Umbilical cord (tissue), 2 donors: Measurements from ENCODE around the gene DCAF12. TPM values are rescaled to one million over a fixed set of nuclear protein-coding genes. Genes with fewer than 3 reads are reported as not detected.
"Not testable (repeated sequence)": the region's sequence is repeated elsewhere in the genome, so short reads cannot be mapped to it uniquely, and the experiment has no call there.

Experiments used
- DNase-seq: peaks from one replicate; pipeline ENCODE4 v3.0.0-alpha.2; 2015; ENCODE audit warnings: low spot score
- total RNA-seq: library from RNA; depleted of rRNA; stranded (reverse); fragments of >200 nt; gene quantifications from one replicate; pipeline ENCODE4 v1.2.3, GENCODE V29; 2014; ENCODE audit warnings: low replicate concordance; ENCODE audit not compliant: insufficient read depth

Gene DCAF12
- total RNA-seq = 31.8 TPM

DNA sequence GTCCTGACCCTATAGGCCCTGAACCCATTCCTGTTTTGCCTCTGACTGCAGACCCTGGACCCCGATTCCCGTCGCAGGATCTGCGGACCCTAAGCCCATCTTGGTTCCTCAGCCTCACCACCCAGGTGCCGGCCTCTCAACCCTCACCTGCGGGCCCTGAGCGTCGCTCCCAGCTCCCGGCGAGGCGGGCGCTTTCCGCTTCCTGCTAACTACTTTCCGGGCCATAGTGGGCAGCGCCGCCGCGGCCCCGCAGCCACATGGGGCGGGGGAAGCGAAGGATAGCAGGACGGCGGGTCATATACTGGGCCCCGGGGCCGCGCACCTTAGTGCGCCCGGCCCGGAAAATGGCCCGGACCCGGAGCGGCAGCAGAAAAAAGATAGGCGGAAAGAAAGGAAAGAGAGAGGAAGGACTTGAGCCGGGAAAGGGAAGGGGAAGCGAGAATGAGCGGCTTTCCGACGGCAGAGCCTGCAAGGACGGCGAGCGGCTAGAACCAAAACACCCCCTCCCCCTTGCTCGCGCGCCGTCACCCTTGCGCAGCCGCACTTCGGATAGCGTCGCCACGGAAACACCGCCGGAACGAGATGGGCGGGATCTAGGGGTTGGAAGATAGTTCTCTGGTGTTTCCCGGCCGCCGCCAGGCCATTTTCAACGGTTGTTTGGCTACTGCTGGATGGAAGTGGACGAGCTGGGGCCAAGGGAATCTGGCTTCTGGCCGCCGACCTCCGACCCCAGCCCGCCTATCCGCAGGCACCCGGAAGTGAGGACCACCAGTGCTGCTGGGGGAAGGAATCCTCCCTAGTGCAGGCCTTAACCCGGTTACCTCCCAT lies at the start of gene DCAF12:
TSS of gene DCAF12 (minus strand) at position 492 of the 828 bp plus-strand sequence. CDS start at position 225, 267 bp downstream.
- peak; percentile 97 for DNase-seq

DNA sequence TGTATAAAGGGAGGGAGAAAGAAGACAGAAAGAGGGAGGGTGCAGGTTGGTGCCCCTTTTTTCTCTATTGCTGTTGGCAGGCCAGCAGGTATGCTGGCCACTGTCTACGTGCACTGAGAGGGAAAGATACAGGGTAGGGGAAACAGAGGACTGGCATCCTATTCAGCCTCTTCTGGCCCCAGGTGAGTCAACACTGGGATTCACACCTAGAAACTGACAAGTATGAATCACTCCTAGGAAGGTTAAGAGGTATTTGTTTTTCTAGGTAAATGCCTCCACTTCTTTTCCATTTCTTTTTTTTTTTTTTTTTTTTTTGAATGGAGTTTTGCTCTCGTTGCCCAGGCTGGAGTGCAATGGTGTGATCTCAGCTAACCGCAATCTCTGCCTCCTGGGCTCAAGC lies 49.6 kb upstream of the DCAF12 start:
- DNase-seq = no peak

DNA sequence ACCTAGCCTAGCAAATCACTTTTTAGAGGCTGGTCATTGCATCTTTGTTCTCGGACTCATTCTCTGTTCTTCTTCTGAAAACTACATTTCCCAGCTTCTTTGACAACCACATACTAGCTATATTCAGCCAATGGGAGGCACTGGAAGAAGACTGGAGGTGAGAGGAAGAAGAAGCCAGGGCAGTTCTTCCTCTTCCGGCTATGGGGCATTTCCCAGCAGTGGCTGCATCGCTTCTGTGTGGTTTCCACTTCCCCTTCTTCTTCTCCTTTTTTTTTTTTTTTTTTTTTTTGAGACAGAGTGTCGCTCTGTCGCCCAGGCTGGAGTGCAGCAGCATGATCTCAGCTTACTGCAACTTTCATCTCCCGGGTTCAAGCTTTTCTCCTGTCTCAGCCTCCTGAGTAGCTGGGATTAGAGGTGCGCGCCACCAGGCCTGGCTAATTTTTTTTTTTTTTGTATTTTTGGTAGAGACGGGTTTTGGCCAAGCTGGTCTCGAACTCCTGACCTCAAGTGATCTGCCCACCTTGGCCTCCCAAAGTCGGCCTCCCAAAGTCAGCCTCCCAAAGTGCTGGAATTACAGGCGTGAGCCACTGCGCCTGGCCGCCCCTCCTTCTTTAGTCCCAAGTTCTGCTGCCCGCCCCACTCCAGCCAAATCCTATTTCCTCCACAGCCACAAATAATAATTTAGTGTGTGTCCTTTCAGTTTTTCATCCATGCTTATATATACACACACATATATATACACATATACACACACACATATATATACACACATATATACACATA lies 45.4 kb upstream of the DCAF12 start:
- DNase-seq = peak; percentile 22

DNA sequence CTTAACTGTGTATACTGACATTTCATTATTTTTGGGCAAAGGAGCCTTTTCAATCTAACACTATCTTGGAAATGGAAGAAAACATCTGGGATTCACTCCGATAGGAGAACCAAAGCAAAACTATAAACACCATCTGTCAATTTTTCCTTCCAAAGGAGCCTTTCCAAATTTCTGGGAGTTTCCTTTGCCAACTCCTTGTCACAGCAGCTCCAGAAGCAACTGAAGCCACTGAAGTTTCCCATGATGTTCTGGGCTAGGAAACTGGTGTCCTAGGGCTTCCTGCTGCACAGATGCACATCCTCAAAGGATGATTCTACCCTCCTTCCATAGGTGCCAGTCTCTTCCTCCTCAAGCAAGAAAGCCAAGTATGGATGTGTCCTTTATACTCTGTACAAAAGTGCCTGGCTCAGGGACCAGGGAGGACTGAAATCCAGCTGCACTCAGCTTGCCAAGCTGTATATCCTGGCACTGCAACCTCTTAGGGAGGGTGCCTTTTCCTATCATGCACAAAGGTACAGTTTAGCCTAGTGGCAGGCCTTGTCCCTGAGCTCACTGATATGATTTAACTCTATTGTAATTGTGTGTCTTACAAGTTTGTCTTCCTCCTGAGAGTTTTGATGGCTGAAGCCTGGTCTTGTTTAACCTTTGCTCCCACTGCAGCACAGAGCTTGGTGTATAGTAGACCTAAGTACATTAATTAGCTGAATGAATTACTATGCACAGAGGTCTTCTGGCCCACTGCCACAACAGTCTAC lies 43.9 kb upstream of the DCAF12 start:
- DNase-seq = no peak

DNA sequence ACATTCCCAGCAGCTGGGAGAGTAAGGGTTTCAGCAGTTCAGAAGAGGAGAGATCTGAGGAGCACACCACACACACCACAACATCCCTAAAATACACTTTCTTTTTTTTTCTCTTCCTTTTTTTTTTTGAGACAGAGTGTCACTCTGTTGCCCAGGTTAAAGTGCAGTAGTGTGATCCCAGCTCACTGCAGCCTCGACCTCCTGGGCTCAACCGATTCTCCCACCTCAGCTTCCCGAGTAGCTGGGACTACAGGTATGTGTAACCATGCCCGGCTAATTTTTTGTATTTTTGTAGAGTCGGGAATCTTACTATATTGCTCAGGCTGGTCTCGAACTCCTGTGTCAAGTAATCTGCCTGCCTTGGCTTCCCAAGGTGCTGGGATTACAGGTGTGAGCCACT lies 42.6 kb upstream of the DCAF12 start:
- no peak for DNase-seq

DNA sequence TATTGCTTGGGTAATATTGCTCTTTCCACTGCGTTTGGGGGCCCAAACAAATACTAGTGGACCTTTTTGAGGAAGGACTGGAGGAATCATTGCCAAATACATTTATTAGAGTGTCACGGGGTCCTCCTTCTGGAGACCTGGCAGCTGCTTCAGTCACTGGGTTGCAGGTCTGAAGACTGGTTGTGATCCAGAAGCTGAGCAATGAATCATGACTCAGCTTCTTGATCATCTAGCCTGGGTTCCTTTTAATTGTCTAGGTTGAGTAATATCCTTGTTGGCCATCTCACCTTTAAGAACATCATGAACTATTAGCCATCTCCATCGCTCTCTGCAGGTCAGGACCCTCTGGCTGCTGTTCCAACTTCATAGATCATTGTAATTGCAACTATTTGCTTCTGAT lies 36.9 kb upstream of the DCAF12 start:
- no peak for DNase-seq

DNA sequence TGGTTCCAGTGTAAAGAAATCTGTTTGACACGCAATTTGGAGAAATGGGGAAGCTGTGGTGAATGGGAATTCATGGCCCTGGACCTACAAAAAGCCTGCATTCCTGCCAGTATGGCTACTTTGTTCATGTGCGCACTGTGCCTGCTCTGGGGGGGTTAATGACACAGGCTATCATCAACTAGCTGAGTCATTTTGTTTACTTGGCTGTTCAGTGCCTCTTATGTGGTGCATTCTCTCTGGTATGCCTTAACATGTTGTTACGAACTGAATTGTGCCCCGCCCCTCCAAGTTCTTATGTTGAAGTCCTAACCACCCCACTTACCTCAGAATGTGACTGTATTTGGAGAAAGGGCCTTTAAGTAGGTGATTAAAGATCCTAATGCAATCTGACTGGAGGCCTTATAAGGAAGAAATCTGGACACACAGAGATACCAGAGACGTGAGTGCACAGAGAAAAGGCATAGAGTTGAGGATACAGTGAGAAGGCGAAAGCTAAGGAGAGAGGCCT lies 31.9 kb upstream of the DCAF12 start:
- DNase-seq = peak; percentile 76

DNA sequence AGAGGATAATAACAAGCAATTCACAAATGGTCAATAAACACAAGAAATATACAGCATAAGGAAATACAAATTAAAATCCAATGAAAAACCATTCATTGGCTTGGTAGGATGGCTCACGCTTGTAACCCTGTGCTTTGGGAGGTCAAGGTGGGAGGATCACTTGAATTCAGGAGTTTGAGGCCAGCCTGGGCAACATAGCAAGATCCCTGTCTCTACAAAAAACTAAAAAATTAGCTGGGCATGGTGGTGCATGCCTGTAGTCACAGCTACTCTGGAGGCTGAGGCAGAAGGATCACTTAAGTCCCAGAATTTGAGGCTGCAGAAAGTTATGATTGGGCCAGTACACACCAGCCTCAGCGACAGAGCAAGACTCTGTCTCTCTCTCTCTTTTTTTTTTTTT lies 31.4 kb upstream of the DCAF12 start:
- no peak for DNase-seq

DNA sequence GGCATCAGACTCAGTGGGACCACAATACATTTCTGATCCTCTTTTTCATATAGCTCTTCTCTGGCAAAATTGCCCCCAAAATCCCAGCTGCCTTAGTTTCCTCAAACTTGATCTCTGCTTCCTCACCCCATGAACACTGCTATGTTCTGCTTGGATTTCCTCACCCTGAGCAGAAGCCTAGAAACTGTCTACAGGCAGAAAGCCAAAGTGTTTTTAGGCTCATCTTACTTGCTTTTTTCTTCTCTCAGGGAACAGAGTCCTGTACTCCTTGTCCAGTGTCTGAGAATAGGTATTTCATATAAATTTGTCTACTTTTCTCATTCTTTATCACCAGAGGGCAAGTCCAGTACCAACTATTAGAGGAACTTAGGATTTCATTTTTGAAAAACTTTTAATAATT lies 30.8 kb upstream of the DCAF12 start:
- peak; percentile 57 for DNase-seq

DNA sequence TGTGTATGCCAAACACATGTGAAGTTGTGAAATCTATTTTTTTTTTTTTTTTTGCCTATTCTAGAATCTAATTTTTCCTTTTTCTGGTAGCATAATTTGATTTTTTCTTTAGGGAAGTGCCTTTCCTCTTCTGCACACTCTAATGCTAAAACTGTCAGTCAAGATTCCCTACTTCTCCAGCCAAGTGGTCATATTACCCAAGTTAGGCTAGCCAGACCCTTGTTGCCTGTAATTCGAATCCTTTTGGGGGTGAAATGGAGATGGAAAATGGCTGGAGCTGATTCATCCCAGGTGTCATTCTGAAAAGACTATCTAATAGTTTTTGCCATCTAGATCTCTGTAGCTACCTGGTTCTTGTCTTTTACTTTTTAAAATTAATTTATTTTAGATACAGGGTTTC lies 27.6 kb upstream of the DCAF12 start:
- DNase-seq = no peak

DNA sequence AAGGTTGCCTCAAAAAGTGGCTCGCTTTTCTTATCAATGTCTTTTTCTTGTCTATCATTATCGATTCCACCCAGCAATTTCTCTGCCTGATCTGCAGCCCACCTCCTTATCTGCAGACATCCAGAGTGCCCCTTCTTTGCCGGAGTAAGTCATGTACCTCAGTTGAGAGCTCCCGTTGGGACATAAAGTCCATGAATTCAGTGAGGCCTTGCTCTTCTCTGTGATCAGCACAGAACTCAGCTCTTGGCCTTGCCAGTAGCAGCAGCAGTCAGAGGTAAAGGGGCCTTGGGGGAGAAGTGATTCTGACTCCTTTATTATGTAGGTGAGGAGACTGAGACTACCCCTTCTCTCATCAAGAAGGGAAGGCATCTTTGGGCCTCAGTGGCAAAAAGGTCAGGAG lies 24.9 kb upstream of the DCAF12 start:
- no peak for DNase-seq

DNA sequence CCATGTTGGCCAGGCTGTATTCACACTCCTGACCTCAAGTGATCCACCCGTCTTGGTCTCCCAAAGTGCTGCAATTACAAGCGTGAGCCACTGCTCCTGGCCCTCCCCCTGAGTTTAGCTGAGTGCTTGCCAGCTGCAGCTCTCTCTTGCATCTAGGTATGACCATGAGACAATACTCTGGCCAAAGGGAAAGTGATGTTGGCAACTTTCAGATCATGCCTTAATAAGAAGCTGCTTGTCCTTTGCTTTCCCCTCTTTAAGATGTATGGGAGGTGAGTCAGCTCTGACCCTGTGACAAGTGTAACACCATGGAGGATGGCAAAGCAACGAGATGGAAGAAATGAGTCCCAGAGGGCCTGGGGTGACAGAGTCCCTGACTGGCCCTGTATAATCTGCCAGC lies 18.7 kb upstream of the DCAF12 start:
- DNase-seq = no peak

DNA sequence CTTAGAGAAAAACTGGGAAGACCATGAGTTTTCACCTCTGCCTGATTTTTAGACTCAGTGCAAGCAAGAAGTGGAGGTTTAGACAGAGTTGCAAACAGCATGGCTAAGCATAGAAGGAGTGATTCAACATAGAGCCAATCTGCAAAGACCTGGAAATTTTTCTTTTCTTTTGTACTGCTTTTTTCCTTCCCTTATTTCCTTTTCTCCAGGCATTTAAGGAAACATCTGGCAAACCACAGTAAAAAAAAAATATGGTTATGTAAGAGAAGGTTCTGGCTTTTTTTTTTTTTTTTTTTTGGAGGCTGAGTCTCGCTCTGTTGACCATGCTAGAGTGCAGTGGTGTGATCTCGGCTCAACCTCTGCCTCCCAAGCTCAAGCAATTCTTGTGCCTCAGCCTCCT lies 16.6 kb upstream of the DCAF12 start:
- no peak for DNase-seq

DNA sequence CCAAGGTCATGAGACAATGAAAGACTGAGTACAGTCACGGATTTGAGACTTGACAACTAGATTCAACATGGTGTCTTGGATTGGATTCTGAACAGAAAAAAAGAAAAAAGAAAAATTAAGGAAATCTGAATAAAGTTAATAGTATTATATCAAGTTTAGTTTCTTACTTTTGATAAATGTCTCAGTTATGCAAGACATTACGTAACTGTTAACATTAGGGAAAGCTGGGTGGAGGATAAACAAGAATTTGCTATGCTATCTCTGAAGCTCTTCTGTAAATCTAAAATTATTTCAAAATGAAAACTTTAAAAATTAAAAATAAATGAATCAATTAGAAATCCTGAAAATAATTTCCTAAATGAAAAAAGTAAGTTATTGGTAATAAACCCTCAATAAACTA lies 14.4 kb upstream of the DCAF12 start:
- DNase-seq = no peak

DNA sequence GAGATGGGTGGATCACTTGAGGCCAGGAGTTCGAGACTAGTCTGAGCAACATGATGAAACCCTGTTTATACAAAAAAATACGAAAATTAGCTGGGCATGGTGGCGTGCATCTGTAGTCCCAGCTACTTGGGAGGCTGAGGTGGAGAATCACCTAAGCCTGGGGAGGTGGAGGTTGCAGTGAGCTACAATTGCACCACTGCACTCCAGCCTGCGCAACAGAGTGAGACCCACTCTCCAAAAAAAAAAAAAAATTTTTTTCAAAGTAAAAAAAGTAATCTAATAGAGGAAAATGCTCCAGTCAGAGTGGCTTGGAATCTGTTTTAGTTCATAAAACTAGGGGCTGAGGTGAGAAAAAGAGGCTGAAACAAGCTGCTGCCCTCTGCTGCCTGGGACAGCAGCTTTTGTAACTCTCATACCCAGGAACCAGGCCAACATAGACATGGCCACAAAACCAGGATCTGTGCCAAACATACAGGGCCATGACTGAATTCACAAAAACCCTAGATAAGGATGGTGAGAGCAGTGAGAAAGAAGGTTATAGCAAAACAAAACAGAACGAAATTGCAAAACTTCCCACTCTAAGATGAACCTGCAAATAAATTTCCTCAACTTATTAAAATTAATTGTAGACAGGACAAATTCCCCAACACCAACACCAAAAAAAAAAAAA lies 13.1 kb upstream of the DCAF12 start:
- peak; percentile 80 for DNase-seq

DNA sequence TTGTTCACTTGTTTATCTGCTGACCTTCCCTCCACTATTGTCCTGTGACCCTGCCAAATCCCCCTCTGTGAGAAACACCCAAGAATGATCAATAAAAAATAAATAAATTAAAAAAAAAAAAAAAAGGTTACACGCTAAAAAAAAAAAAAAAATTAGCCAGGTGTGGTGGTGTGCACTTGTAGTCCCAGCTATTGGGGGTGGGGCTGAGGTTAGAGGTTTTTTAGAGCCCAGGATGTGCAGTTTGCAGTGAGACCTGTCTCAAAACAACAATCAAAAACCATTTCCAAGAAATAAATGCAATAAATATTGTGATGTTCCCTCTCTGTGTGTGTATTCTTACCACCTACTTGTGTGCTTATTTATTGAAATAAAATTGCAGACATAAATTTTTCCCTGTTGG lies 12.1 kb upstream of the DCAF12 start:
- DNase-seq = not testable (repeated sequence)

DNA sequence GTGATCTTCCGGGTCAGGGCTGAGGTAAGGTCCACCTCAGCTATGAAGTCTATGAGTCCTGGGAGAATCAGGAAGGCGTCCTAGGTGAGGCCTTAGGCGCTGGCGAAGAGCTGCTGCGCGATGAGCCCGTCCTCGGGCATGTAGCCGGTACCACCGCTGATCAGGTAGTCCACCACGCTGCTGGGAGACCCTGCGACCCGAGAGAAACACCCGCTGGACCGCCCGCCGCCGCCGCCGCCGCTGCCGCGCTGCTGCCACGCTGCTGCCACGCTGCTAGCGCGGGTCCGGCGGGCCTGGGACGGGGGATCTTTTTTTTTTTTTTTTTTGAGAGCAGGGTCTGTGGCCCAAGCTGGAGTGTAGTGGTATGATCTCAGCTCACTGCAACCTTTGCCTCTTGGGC lies 8.0 kb upstream of the DCAF12 start:
- no peak for DNase-seq

DNA sequence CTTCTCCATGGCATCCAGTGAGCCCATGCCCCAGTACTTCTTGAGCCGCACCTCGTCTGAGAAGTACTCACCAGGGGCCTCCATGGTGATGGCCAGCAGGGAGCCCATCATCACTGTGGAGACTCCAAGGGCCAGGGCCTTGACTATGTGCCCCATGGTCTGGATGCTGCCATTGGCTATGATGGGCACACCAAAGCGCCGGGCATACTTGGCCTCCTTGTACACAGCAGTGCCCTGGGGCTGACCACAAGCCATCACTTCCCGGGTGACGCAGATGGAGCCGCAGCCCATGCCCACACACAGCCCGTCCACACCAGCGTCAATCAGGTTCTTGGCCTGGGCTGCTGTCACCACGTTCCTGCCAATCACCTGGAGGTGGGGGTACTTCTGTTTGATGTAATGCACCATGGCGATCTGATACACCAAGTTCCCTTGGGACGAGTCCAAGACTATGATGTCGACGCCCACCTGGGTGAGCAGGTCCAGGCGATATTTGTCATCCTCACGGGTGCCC lies 7.0 kb upstream of the DCAF12 start:
- DNase-seq = no peak

DNA sequence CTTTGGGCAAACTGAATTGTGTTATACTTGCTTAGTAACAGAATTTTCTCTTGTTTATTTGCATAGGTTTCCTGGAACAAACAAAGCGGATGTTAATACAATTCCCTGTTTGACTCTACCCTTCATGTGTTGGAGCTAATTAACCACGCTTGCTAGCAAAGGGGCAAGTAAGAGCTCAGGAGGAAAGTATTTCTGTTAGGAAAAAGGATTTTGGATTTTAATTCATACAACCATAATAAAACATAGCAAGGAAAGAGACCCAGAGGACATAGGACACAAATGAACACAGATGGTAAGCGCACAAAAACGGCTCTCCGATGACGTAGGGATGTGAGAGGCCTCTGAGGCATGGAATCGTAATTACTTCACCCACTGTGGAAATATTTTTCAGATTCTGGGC lies 5.1 kb upstream of the DCAF12 start:
- no peak for DNase-seq

DNA sequence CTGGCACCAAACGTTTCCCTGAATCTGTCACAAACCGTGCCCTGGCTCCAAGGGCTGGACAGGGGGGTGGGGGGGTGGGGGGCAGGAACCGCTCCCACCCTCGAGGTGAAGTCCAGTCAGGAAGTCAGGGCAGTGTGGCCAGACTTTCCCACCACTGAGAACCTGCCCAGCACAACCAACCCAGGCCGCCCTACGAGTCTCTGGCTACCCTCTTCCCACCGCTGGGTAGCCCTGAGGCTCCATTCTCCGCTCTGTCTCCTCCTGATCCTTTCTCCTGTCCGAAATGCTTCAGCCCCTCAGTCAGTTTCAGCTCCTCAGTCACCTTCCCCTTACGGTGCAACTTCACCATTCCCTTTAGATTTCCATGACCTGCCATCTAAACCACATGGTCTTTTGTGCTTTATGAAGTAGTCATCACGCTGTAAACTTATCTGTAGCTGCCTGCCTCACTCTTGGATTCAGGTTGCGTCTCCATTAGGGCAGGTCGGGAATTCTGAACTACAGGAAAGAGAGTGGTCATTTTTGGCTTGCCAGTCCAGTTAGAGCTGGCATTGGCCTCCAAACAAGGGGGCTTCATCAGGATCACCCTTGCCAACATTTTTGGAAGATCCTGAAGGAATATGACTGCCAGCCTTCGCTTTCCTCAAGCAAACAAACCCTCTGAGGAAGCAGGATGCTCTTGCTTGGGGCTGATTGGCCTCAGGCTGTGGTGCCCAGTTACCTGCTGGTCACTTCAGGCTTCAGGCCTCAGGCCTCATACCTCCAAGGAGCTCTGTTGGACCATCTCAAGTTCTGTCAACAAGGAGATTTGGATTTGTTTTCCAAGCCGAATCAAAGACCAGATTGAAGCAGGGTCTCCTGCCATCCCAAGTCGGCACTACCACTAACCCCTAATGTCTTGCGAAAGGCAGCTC lies 794 bp upstream of the DCAF12 start:
- DNase-seq = no peak
